Muscle layer of colon (tissue), 2 donors: Measurements from ENCODE around the gene KCNC3.

Experiments
- H3K27ac ChIP-seq: one replicate; pipeline ENCODE4 v1.7.0; 2013; ENCODE audit warnings: low read depth, mild to moderate bottlenecking, low read length, moderate library complexity
- H3K27me3 ChIP-seq, 2 donors: one replicate each; pipeline ENCODE4 v1.7.0; 2013; ENCODE audit warnings: low read length in 2 of 2, mild to moderate bottlenecking in 2 of 2; ENCODE audit not compliant: insufficient read depth in 2 of 2, control insufficient read depth in 1 of 2
- H3K36me3 ChIP-seq: one replicate; pipeline ENCODE4 v1.7.0; 2013; ENCODE audit warnings: mild to moderate bottlenecking, low read length; ENCODE audit not compliant: insufficient read depth
- H3K4me1 ChIP-seq: one replicate; pipeline ENCODE4 v1.7.0; 2013; ENCODE audit warnings: mild to moderate bottlenecking, low read length; ENCODE audit not compliant: insufficient read depth
- H3K4me3 ChIP-seq, 2 donors: one replicate each; pipeline ENCODE4 v1.7.0; 2013; ENCODE audit warnings: low read length in 2 of 2, low read depth in 1 of 2, mild to moderate bottlenecking in 1 of 2, moderate library complexity in 1 of 2
- H3K9ac ChIP-seq: one replicate; pipeline ENCODE4 v1.7.0; 2013; ENCODE audit warnings: low read length
- H3K9me3 ChIP-seq: one replicate; pipeline ENCODE4 v1.7.0; 2013; ENCODE audit warnings: mild to moderate bottlenecking, low read length
- donor health status: abdominal sarcoma.
- donor health status: Adenocarcinoma of cecum.

The KCNC3 gene

GRCh38 chr19:50263176-50263575 lies 66.0 kb downstream of the KCNC3 start:
- no peak overlapping the region for H3K27ac ChIP-seq
- no peaks in the 10 kb centered on the region for H3K9me3 ChIP-seq
- H3K36me3 ChIP-seq, result no peaks in the 10 kb centered on the region
- no peaks in the 10 kb centered on the region for H3K27me3 ChIP-seq
- H3K4me3 ChIP-seq, result no peak overlapping the region
- H3K4me1 ChIP-seq, result no peaks in the 10 kb centered on the region
- H3K9ac ChIP-seq, result no peak overlapping the region
